K562 (cell line): ENCODE results near the gene DNAJB2. TPM values are rescaled to one million over a fixed set of nuclear protein-coding genes. Genes with fewer than 3 reads are reported as not detected.

Experiments used
- ASH1L ChIP-seq: fragments of 450-650 bp; IDR thresholded peaks from 2 replicates; pipeline ENCODE4 v1.6.1; 2018; ENCODE audit warnings: borderline replicate concordance, mild to moderate bottlenecking, low read depth; ENCODE audit not compliant: partially characterized antibody
- CHD2 ChIP-seq: IDR thresholded peaks from 2 replicates; pipeline ENCODE4 v1.6.1; 2011; ENCODE audit warnings: low read depth, low read length
- ELF1 ChIP-seq: fragments of 200-800 bp; sonication (Bioruptor generic); IDR thresholded peaks from 2 replicates; pipeline ENCODE4 v1.6.1; 2016; ENCODE audit warnings: missing genetic modification characterization, missing compliant biosample characterization
- EP300 ChIP-seq: IDR thresholded peaks from 2 replicates; pipeline ENCODE4 v1.6.1; 2012; ENCODE audit warnings: low read length, improper control_type of control experiment
- EWSR1 ChIP-seq: fragments of 450-650 bp; IDR thresholded peaks from 2 replicates; pipeline ENCODE4 v1.6.1; 2018; ENCODE audit warnings: borderline replicate concordance, mild to moderate bottlenecking, low read depth, moderate library complexity; ENCODE audit not compliant: partially characterized antibody
- FOXJ3 ChIP-seq: sonication (generic); formaldehyde crosslinking; IDR thresholded peaks from 2 replicates; pipeline ENCODE4 v1.4.0; 2020; ENCODE audit warnings: mild to moderate bottlenecking, missing genetic modification reagents
- GATAD2A ChIP-seq: fragments of 450-650 bp; IDR thresholded peaks from 2 replicates; pipeline ENCODE4 v1.6.1; 2017
- JUNB ChIP-seq: fragments of 450-650 bp; formaldehyde crosslinking; conservative IDR thresholded peaks from 2 replicates; pipeline ENCODE4 v1.4.0; 2020; ENCODE audit warnings: mild to moderate bottlenecking
- SAFB ChIP-seq: fragments of 200-400 bp; formaldehyde crosslinking; IDR thresholded peaks from 2 replicates; pipeline ENCODE4 v1.6.1; 2017; ENCODE audit warnings: low read depth, low read length, borderline replicate concordance
- ZBTB1 ChIP-seq: sonication (generic); formaldehyde crosslinking; IDR thresholded peaks from 2 replicates; pipeline ENCODE4 v1.8.1; 2023; ENCODE audit warnings: missing genetic modification reagents, low read depth, mild to moderate bottlenecking, borderline replicate concordance
- ZNF121 ChIP-seq: sonication (generic); formaldehyde crosslinking; conservative IDR thresholded peaks from 2 replicates; pipeline ENCODE4 v1.8.0; 2022; ENCODE audit warnings: missing genetic modification reagents
- ZNF384 ChIP-seq: IDR thresholded peaks from 2 replicates; pipeline ENCODE4 v1.6.1; 2012; ENCODE audit warnings: low read depth, low read length, improper control_type of control experiment
- polyA plus RNA-seq, 8 experiments: library from polyadenylated mRNA; depleted of rRNA in 4 of 8; stranded (reverse) in 5 of 8; unstranded in 3 of 8; fragments of >200 nt; fragmentation: Nextera tagmentation in 2 of 8; fragmentation: Illumina TruSeq in 1 of 8; extraction: Ambion mirVana in 2 of 8; extraction: Trizol in 1 of 8; gene quantifications; 2 replicates each; pipeline versions ENCODE4 v1.2.1 to v1.2.3, GENCODE V29; 2011 to 2014; ENCODE audit warnings: inconsistent platforms in 1 of 8, missing spikeins in 1 of 8
- total RNA-seq, 7 experiments: library from RNA; depleted of rRNA in 6 of 7; stranded (reverse); fragments of >200 nt in 6 of 7; fragmentation: Illumina TruSeq in 2 of 7; extraction: Trizol in 2 of 7; gene quantifications; 2 replicates each; pipeline versions ENCODE4 v1.2.1 to v1.2.3, GENCODE V29; 2011 to 2021; ENCODE audit warnings: low replicate concordance in 1 of 7
- TF ChIP-seq, protein P1 (sequence below): IDR thresholded peaks from 2 replicates; pipeline ENCODE4 v1.6.1; 2011; ENCODE audit warnings: borderline replicate concordance, low read depth, mild to moderate bottlenecking, moderate library complexity, low read length; ENCODE audit not compliant: insufficient read depth, poor library complexity, severe bottlenecking
- TF ChIP-seq, protein P2 (sequence below): sonication (generic); formaldehyde crosslinking; IDR thresholded peaks from 2 replicates; pipeline ENCODE4 v1.8.0; 2022; ENCODE audit warnings: mild to moderate bottlenecking, missing genetic modification reagents
- TF ChIP-seq, protein P3 (sequence below): fragments of 450-650 bp; IDR thresholded peaks from 2 replicates; pipeline ENCODE4 v1.6.1; 2016
- TF ChIP-seq, protein P4 (sequence below): IDR thresholded peaks from 3 replicates; pipeline ENCODE4 v1.6.1; 2011; ENCODE audit warnings: borderline replicate concordance, mild to moderate bottlenecking; ENCODE audit not compliant: insufficient read length, insufficient read depth
- TF ChIP-seq, protein P5 (sequence below): sonication (generic); formaldehyde crosslinking; IDR thresholded peaks from 2 replicates; pipeline ENCODE4 v1.8.0; 2022; ENCODE audit warnings: mild to moderate bottlenecking, missing genetic modification reagents
- TF ChIP-seq, protein P6 (sequence below): fragments of 250-450 bp; sonication (Bioruptor Pico); IDR thresholded peaks from 2 replicates; pipeline ENCODE4 v1.8.0; 2021; ENCODE audit warnings: moderate library complexity, mild to moderate bottlenecking, inconsistent platforms

The DNAJB2 gene
- total and polyA plus RNA-seq, 9 of the 15 experiments (the other 6 are each of a cell fraction or from before 2014, with no cell fraction given), result 0.08 to 3.0 (median 2.2) TPM; not detected in 1

DNA sequence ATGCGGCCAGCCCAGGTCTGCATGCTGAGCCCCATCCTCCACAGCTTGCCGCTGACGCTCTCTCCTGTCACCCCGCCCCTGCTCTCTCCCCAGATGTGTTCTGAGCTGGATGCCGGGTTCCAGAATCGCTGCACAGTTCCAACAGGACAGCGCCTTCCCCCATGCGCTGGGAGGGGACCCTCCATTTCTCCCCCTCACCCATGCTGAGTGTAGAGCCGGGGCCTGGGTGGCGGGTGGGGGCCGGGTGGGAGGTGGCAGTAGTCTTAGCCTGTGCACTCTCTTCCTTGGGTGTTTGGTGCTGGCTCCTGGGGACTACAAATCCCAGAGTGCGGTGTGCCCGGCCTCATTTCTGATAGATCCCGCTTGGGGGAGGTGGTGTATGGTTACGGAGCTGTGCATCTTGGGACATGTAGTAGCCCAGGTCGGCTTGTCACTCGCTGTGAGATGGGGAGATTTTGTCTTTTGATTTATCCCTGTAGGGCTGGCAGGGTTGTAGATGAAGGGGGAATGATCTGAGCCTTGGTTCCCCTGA lies 6.8 kb downstream of the DNAJB2 start (continued):
- TF ChIP-seq, protein P1, sequence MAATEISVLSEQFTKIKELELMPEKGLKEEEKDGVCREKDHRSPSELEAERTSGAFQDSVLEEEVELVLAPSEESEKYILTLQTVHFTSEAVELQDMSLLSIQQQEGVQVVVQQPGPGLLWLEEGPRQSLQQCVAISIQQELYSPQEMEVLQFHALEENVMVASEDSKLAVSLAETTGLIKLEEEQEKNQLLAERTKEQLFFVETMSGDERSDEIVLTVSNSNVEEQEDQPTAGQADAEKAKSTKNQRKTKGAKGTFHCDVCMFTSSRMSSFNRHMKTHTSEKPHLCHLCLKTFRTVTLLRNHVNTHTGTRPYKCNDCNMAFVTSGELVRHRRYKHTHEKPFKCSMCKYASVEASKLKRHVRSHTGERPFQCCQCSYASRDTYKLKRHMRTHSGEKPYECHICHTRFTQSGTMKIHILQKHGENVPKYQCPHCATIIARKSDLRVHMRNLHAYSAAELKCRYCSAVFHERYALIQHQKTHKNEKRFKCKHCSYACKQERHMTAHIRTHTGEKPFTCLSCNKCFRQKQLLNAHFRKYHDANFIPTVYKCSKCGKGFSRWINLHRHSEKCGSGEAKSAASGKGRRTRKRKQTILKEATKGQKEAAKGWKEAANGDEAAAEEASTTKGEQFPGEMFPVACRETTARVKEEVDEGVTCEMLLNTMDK, result peak; percentile 89
- no peak for TF ChIP-seq FOXJ3 (CRISPR knock-in tag)
- TF ChIP-seq EP300, result no peak
- no peak for TF ChIP-seq ZNF384
- TF ChIP-seq GATAD2A, result no peak
- TF ChIP-seq EWSR1, result no peak
- no peak for TF ChIP-seq ELF1 (tag)
- no peak for TF ChIP-seq ASH1L
- no peak for TF ChIP-seq ZNF121 (CRISPR knock-in tag)
- TF ChIP-seq, protein P2, sequence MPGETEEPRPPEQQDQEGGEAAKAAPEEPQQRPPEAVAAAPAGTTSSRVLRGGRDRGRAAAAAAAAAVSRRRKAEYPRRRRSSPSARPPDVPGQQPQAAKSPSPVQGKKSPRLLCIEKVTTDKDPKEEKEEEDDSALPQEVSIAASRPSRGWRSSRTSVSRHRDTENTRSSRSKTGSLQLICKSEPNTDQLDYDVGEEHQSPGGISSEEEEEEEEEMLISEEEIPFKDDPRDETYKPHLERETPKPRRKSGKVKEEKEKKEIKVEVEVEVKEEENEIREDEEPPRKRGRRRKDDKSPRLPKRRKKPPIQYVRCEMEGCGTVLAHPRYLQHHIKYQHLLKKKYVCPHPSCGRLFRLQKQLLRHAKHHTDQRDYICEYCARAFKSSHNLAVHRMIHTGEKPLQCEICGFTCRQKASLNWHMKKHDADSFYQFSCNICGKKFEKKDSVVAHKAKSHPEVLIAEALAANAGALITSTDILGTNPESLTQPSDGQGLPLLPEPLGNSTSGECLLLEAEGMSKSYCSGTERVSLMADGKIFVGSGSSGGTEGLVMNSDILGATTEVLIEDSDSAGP (CRISPR knock-in tag), result no peak
- no peak for TF ChIP-seq ZBTB1 (CRISPR knock-in tag)
- TF ChIP-seq, protein P3, sequence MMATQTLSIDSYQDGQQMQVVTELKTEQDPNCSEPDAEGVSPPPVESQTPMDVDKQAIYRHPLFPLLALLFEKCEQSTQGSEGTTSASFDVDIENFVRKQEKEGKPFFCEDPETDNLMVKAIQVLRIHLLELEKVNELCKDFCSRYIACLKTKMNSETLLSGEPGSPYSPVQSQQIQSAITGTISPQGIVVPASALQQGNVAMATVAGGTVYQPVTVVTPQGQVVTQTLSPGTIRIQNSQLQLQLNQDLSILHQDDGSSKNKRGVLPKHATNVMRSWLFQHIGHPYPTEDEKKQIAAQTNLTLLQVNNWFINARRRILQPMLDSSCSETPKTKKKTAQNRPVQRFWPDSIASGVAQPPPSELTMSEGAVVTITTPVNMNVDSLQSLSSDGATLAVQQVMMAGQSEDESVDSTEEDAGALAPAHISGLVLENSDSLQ, result peak; percentile 87
- no peak for TF ChIP-seq JUNB (CRISPR knock-in tag)
- TF ChIP-seq, protein P4, sequence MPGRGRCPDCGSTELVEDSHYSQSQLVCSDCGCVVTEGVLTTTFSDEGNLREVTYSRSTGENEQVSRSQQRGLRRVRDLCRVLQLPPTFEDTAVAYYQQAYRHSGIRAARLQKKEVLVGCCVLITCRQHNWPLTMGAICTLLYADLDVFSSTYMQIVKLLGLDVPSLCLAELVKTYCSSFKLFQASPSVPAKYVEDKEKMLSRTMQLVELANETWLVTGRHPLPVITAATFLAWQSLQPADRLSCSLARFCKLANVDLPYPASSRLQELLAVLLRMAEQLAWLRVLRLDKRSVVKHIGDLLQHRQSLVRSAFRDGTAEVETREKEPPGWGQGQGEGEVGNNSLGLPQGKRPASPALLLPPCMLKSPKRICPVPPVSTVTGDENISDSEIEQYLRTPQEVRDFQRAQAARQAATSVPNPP, result no peak
- TF ChIP-seq, protein P5, sequence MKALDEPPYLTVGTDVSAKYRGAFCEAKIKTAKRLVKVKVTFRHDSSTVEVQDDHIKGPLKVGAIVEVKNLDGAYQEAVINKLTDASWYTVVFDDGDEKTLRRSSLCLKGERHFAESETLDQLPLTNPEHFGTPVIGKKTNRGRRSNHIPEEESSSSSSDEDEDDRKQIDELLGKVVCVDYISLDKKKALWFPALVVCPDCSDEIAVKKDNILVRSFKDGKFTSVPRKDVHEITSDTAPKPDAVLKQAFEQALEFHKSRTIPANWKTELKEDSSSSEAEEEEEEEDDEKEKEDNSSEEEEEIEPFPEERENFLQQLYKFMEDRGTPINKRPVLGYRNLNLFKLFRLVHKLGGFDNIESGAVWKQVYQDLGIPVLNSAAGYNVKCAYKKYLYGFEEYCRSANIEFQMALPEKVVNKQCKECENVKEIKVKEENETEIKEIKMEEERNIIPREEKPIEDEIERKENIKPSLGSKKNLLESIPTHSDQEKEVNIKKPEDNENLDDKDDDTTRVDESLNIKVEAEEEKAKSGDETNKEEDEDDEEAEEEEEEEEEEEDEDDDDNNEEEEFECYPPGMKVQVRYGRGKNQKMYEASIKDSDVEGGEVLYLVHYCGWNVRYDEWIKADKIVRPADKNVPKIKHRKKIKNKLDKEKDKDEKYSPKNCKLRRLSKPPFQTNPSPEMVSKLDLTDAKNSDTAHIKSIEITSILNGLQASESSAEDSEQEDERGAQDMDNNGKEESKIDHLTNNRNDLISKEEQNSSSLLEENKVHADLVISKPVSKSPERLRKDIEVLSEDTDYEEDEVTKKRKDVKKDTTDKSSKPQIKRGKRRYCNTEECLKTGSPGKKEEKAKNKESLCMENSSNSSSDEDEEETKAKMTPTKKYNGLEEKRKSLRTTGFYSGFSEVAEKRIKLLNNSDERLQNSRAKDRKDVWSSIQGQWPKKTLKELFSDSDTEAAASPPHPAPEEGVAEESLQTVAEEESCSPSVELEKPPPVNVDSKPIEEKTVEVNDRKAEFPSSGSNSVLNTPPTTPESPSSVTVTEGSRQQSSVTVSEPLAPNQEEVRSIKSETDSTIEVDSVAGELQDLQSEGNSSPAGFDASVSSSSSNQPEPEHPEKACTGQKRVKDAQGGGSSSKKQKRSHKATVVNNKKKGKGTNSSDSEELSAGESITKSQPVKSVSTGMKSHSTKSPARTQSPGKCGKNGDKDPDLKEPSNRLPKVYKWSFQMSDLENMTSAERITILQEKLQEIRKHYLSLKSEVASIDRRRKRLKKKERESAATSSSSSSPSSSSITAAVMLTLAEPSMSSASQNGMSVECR (CRISPR knock-in tag), result no peak
- no peak for TF ChIP-seq SAFB
- TF ChIP-seq, protein P6, sequence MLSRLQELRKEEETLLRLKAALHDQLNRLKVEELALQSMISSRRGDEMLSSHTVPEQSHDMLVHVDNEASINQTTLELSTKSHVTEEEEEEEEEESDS (CRISPR knock-in tag), result no peak
- TF ChIP-seq CHD2, result no peak
